Activated CD4-positive, CD25-positive, alpha-beta regulatory T cell treated with anti-CD3 and anti-CD28 coated beads, Interleukin-2, amount 50 U/mL, for 72 hours (primary cell): ENCODE results near the gene ROPN1.

Experiments used
- DNase-seq: peaks from one replicate; pipeline ENCODE4 v3.0.0; 2021

The ROPN1 gene

GRCh38 chr3:123941542-123941941, 50.4 kb downstream of the ROPN1 start:
- DNase-seq = no peak

DNA sequence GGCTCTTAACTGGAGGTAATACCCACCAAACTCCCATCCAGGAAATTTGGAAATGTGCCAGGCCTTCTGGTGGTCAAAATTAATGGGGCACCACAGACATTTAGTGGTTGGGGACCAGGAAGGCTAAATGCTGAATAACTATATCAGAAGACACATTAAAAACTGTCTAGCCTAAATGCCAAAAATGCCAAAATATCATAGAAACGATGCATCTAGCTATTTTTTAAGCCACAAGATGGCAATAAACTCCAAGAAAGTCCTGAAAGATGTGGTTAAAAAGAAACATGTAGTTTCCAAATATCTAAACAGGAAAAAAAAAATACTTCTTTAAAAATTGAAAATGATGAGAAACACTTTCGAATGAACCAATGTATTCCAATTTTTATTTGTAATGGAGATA, 50.8 kb downstream of the ROPN1 start:
- no peak for DNase-seq

DNA sequence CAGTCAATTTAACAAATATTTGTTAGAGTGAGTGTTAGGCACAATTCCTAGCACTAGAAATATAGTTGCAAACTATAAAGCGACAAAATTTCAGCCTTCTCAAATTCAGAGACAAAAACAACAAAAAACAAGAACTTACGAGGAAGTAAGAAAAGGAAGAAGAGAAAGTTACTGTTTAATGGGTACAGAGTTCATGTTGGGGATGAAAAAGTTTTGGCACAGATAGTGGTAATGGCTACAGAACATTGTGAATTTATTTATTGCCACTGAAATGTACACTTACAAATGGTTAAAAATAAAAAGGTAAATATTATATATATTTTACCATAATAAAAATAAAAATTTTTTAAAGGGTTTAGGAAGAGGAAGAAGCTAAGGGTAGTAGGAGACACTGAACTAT, 52.2 kb downstream of the ROPN1 start:
- no peak for DNase-seq

DNA sequence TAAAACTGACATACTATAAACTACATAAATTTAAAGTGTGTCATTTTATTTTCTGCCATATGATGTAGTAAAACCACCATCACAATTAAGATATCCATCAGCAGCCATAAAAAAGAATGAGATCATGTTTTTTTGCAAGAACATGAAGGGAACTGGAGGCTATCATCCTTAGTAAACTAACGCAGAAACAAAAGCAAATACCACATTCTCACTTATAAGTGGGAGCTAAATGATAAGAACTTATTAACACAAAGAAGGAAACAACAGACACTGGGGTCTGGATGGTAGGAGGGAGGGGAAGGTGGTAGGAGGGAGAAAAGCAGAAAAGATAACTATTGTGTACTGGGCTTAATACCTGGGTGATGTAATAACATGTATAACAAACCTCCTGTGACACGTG, 55.5 kb downstream of the ROPN1 start:
- DNase-seq = no peak

DNA sequence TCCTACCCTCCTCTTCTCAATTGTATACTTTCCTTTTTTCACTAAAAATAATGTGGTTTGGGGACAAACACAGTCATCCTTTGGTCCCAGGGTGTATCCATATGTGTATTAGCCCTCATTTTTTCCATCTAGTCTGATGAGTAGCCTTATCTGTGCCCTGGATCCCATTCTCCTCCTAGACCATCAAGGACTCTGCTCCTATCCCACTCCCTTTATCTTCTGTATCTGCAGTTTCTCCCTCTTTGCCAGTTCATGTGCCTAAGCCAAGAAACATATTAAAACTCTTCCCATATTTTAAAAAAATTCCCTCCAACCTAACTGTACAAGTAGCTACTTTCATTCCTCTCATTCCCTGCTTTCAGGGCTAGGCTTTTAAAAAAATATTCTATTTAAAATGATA, 56.1 kb downstream of the ROPN1 start:
- no peak for DNase-seq

- no peak for DNase-seq
Observed at GRCh38 chr3:123934250-123934649, 57.7 kb downstream of the ROPN1 start.

DNA sequence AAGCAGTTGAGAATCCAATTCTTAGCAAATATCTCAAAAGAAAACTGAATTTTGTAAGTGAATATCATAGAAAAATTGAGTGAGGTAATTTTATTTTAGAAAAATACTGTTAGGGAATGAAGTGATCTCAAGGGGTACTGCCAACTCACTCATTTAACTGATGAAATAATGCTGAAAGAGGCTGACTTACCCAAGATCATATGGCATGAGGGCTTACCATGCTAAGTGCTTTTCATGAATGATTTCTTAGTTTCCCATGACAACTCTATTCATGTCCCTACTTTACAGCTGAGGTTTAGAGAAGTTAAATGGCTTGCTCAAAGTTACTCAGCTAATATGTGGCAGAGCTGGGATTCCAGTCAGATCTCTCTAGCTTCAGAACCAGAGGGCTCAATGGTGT, 61.5 kb downstream of the ROPN1 start:
- no peak for DNase-seq

GRCh38 chr3:123929325-123929724, 62.6 kb downstream of the ROPN1 start:
- DNase-seq = no peak

- DNase-seq = no peak
Observed at GRCh38 chr3:123926396-123926795, 65.5 kb downstream of the ROPN1 start.

DNA sequence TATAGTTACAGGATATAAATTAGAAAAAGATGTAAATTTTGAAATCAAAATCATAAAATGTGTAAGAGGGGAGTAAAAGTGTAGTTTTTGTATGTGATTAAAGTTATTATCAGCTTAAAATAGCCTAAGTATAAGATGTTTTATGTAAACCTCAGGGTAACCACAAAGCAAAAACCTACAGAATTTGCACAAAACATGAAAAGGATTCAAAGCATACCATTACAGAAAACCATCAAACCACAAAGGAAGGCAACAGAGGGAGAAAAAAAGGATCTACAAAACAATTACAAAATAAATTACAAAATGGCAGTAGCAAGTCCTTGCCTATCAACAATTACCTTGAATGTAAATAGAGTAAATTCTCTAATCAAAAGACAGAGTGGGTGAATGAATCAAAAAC, 71.1 kb downstream of the ROPN1 start:
- no peak for DNase-seq

GRCh38 chr3:123920383-123920782, 71.5 kb downstream of the ROPN1 start:
- DNase-seq = no peak

DNA sequence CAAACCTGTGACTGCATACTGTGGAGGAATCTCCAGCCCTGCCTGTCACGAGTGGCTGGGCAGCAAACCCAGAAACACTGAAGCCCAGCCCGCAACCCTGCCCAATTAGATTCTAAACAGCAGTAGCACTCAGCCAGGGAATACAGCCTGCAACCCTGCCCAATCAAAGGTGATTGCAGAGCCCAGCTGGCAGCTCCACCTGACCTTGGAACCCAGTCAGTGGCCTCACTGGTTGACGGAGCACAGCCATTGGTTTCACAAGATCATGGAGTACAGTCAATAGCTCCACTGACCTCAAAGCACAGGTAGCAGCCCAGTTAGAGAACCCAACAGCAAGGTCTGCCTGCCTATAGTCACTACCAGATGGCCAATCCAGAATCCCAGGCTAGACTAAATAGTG, 72.6 kb downstream of the ROPN1 start:
- DNase-seq = no peak
